OCI-M2 (cell line): Measurements from ENCODE around the gene AKR1C2.
"Not testable (repeated sequence)": the region's sequence is repeated elsewhere in the genome, so short reads cannot be mapped to it uniquely, and the experiment has no call there.

Experiments
- DNase-seq: peaks from one replicate; lab custom pipeline; 2025; ENCODE audit not compliant: unreplicated experiment; lab: John Stamatoyannopoulos, UW

The AKR1C2 gene

GRCh38 chr10:4961558-4961957 is 42.1 kb downstream of the AKR1C2 start:
- DNase-seq, result not testable (repeated sequence)

- not testable (repeated sequence) for DNase-seq
Measured at GRCh38 chr10:4956955-4957645, 46.6 kb downstream of the AKR1C2 start.

- not testable (repeated sequence) for DNase-seq
Measured at GRCh38 chr10:4956088-4956487, 47.6 kb downstream of the AKR1C2 start.

- DNase-seq, result no peak
Measured at GRCh38 chr10:4953405-4953804, 50.3 kb downstream of the AKR1C2 start.

- not testable (repeated sequence) for DNase-seq
Measured at GRCh38 chr10:4951512-4952162, 52.0 kb downstream of the AKR1C2 start.

- no peak for DNase-seq
Measured at GRCh38 chr10:4947635-4948596, 55.7 kb downstream of the AKR1C2 start.

GRCh38 chr10:4947039-4947634 is 56.5 kb downstream of the AKR1C2 start:
- DNase-seq, result no peak

GRCh38 chr10:4945766-4946717 is 57.6 kb downstream of the AKR1C2 start:
- no peak for DNase-seq

GRCh38 chr10:4944841-4945240 is 58.8 kb downstream of the AKR1C2 start:
- DNase-seq, result no peak

GRCh38 chr10:4943821-4944220 is 59.8 kb downstream of the AKR1C2 start:
- DNase-seq, result no peak

GRCh38 chr10:4943416-4943815 is 60.2 kb downstream of the AKR1C2 start:
- not testable (repeated sequence) for DNase-seq

GRCh38 chr10:4942931-4943330 is 60.7 kb downstream of the AKR1C2 start:
- DNase-seq, result not testable (repeated sequence)

- DNase-seq, result peak; percentile 9
Measured at GRCh38 chr10:4941540-4942330, 61.9 kb downstream of the AKR1C2 start.

GRCh38 chr10:4940909-4941308 is 62.7 kb downstream of the AKR1C2 start:
- DNase-seq, result not testable (repeated sequence)

GRCh38 chr10:4940073-4940428 is 63.6 kb downstream of the AKR1C2 start:
- DNase-seq, result not testable (repeated sequence)

- DNase-seq, result no peak
Measured at GRCh38 chr10:4939224-4940072, 64.2 kb downstream of the AKR1C2 start.
